Loucy (cell line): ENCODE data around the gene PEX16.

ENCODE experiments used
- EZH2phosphoT487 ChIP-seq: fragments of 200-600 bp; IDR thresholded peaks from 2 replicates; pipeline ENCODE4 v1.6.1; 2018; ENCODE audit warnings: antibody characterized with exemption, mild to moderate bottlenecking, moderate library complexity, borderline replicate concordance
- TF ChIP-seq, protein P1 (sequence below): fragments of 200-600 bp; sonication (generic); conservative IDR thresholded peaks from 2 replicates; pipeline ENCODE4 v1.5.1; 2014; ENCODE audit warnings: mild to moderate bottlenecking, antibody characterized with exemption, low read length

GRCh38 chr11:45941285-45941684, 23.6 kb upstream of the PEX16 start:
- TF ChIP-seq, protein P1, sequence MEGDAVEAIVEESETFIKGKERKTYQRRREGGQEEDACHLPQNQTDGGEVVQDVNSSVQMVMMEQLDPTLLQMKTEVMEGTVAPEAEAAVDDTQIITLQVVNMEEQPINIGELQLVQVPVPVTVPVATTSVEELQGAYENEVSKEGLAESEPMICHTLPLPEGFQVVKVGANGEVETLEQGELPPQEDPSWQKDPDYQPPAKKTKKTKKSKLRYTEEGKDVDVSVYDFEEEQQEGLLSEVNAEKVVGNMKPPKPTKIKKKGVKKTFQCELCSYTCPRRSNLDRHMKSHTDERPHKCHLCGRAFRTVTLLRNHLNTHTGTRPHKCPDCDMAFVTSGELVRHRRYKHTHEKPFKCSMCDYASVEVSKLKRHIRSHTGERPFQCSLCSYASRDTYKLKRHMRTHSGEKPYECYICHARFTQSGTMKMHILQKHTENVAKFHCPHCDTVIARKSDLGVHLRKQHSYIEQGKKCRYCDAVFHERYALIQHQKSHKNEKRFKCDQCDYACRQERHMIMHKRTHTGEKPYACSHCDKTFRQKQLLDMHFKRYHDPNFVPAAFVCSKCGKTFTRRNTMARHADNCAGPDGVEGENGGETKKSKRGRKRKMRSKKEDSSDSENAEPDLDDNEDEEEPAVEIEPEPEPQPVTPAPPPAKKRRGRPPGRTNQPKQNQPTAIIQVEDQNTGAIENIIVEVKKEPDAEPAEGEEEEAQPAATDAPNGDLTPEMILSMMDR: no peak
- no peak for TF ChIP-seq EZH2phosphoT487
